T follicular helper cell (primary cell): Measurements from ENCODE around the gene FAM47E.

Source experiments
- DNase-seq: peaks from one replicate; pipeline ENCODE4 v3.0.0-alpha.2; 2020; ENCODE audit warnings: low read depth
- total RNA-seq, 2 experiments: gene quantifications; one replicate each; lab custom pipeline; 2026; lab: John Stamatoyannopoulos, UW

FAM47E gene
- total RNA-seq = 0.04 to 0.06 reads per million in 2 experiments

DNA sequence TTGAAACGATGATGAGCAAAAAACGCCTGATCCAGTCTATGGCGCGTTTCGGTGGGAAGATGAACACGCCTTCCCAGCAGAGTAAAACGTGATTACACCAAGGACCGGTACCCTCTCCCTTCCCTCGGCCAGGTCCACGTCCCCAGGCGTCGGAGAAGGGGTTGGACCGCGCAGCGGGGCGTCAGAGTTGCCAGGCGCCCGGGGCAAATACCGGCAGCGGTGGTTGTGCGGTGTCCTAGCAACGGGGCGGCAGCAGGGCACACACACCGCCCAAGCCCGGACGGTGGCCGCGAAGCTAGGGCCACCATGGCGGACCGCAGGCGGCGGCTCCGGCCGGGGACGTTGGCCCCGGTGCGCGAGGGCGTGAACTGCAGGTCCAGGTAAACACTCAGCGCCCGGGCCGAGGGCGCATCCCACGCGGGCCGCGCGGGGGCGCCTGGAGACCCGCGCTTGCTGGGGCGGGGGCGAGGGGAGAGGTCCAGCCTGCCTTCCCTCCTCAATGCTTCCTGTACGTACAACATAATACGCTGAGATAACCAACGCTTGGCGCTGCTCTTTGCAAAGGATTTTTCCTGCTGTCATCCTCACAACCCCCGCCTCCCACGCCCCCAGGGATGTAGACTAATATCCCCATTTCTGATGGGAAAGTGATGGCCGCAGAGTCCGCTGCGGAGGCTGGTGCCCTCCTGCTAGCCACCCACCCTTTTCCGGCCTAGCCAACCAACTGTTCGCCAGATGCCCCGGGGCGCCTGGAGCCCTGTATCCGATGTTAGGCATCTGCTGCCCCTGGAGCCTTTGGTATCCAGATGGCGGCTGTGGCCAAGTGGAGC, at the start of gene FAM47E:
Gene FAM47E (plus strand): TSS at position 281 of the 830 bp plus-strand sequence. CDS start 26 bp downstream, at position 307.
- no peak for DNase-seq

DNA sequence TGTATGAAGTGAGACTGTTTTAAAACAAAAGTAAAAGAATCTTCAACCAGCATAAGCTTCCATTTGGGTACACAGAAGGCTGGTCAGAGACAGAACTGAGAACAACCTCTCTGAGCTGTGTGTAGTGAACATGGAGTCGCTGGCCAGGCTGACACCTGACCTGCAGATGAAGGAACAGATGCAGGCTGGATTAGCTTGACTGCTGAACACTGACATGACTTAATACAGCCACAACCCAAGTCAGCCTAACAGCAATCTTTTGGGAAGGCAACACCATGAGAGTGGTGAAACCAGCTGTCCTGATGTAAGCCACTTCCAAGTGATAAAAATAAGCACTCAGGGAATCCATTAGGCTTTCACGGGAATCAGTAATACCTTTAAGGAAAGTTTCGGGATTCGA, 48.0 kb upstream of the FAM47E start:
- no peak for DNase-seq

DNA sequence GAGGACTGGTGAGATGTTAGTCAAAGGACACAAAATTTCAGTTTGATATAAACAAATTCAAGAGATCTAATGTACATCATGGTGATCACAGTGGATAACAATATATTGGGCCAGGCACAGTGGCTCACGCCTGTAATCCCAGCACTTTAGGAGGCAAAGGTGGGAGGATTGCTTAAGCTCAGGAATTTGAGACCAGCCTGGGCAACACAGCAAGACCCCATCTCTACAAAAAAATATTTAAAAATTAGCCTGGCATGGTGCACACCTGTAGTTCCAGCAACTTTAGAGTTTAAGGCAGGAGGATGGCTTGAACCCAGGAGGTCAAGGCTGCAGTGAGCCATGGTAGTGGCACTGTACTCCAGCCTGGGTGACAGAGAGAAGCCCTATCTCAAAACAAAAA, 46.6 kb upstream of the FAM47E start:
- no peak for DNase-seq

- no peak for DNase-seq
Observed at GRCh38 chr4:76205476-76205875, 46.0 kb upstream of the FAM47E start.

- no peak for DNase-seq
Observed at GRCh38 chr4:76206222-76206942, 45.1 kb upstream of the FAM47E start.

DNA sequence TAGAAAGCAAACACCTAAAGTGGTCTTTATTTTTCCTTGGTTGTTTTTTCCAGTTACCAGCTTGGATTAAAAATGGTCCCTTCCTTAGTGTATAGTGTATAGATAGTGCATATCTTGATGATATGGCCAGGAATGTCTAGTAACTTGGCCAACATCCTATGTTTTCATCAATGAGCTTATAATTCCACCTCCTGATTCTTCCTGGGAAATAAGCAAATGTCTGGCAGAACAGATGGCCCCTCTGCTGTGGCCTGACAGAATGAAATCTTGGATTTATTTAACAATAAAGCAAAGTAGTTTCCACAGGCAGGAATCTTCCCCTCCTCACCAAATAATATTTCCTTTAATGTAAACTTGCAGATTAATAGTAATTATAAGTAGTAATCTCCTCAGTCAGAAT, 44.0 kb upstream of the FAM47E start:
- DNase-seq = no peak

- DNase-seq = no peak
Observed at GRCh38 chr4:76208005-76208765, 43.3 kb upstream of the FAM47E start.

DNA sequence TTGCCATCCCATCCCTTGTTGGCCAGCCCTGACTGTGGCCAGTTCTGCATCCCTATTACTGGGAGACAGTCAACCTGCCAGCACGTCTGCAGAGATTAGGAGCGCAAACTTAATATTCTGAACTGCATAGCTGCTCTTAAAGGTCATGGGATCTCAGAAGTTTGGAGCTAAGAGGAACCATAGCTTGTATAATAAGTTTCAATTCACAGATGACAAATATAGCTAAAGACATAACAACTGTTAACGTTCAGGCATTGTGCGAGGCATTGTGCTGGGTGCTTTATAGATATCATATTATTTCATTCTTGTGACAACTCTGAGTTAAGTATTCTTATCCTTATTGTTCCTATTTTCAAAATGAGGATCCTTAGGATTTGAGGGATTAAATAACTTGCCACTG, 41.6 kb upstream of the FAM47E start:
- no peak for DNase-seq

DNA sequence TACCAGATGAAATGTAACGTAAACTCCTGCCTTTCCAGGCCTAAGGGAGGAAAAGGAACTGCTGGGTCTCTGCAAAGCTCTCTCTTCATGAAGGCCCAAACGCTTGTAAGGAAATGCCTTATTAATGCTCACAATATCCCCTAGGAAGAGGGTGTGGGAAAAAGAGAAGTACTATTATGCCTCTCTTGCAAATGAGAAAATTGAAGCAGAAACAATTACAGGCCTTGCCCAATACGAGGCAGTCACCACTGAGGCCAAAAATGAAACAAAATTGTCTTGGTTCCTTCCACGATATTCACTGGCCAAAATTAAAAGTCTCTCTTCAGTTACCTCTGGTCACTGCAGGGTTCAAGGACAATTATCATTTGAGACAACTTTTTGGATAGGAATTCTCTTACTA, 41.1 kb upstream of the FAM47E start:
- no peak for DNase-seq

- no peak for DNase-seq
Observed at GRCh38 chr4:76211769-76212708, 39.5 kb upstream of the FAM47E start.

GRCh38 chr4:76212851-76213414, 38.6 kb upstream of the FAM47E start:
- DNase-seq = peak; percentile 41

- DNase-seq = peak; percentile 55
Observed at GRCh38 chr4:76213415-76214176, 37.9 kb upstream of the FAM47E start, which contains the start of gene SCARB2. TSS of gene SCARB2 (minus strand) at chr4:76213824. CDS start at chr4:76213543, 281 bp downstream.

DNA sequence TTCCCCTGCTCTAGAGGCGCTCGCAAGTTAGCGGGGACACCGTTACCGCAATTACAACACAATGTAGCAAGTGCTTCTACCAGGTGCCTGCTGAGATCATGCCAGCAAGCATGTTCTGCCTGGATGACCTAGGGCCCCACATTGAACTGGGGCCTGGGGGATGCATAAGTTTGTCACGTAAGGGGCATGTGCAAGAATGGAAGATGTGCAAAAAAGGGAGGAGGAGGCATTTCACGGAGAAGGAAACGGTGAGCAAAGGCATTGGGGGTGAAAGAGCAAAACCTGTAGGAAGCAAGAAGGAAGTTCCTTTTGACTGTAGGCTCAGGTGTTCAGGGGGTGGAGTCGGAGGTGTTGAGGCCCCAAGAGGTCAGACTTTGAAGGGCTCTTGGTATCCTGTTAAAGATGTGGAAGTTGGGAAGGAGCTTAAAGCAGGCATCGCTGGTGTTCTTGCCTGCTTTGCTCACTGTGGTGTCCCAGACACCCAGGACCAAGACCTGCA, 37.3 kb upstream of the FAM47E start:
- no peak for DNase-seq

DNA sequence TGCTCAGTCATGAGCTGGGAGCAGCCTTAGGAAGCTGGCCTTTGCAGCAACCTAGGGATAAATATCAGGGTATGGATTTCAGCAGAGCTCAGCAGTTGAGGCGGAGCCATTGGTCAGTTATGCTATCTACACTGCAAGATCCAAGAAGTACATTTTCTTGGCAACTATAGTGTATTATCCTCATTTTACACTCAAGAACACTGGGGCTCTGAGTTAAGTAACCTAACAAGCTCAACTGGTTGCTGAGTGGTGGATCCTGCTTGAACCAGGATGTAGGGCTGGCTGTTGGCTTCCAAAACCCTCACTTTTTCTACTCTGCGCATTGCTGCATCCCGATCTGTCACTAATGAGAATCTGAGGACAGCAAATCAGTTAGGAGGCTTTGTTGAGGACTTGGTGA, 36.4 kb upstream of the FAM47E start:
- no peak for DNase-seq

DNA sequence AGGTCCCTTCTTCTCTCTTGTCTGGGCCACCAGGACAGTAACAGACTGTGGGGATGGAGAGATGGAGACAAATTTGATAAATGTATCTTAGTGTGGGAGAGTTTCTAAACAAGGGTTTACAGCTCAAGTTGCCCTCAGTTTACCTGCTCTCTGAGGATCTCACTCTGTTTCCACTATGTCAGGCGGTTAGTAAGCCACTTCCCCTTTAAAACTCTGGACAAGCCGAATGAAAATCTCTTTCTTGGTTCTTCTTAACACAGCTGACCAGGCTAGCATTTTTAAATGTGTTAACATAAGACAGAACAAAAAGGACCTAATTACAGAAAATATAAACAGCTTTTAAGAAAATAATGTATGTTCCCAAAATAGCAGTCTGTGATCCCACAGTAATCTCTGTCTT, 35.0 kb upstream of the FAM47E start:
- DNase-seq = no peak

GRCh38 chr4:76216975-76217814, 34.3 kb upstream of the FAM47E start:
- no peak for DNase-seq

GRCh38 chr4:76219299-76220055, 32.0 kb upstream of the FAM47E start:
- DNase-seq = no peak

- DNase-seq = no peak
Observed at GRCh38 chr4:76224171-76224570, 27.4 kb upstream of the FAM47E start.
